ENCODE measurements around the gene DEPDC1. TPM values are rescaled to one million over a fixed set of nuclear protein-coding genes. Genes with fewer than 3 reads are reported as not detected.
A peak's percentile ranks its signal among the peaks of the same experiment; 100 is the strongest.

Gene DEPDC1
- total RNA-seq, 1 experiment from 2014 or later = 26.1 TPM

DNA sequence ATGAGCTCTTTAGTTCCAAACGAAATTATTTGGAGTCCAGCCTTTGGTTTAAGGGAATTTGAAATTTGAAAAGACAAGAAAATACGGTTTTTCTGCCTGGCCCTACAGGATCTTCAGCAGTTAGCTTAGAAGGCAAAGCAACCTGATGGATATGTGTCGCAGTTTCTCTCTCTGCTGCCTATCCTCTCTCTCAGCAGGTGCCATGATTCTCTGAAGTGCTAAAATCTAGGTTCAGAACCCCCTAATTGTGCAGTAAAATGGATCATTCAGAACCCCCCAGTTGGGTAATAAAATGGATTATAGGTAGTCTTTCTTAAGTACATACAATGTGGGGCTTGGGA lies 446 bp upstream of the DEPDC1 start:
- no peak overlapping the region for H3K18ac ChIP-seq (ENCODE audit: insufficient read length, low read depth, low read length)
- H2AK5ac ChIP-seq (ENCODE audit: insufficient read length, low read length) = no peak overlapping the region
- H2AFZ ChIP-seq (ENCODE audit: low read length) = peak overlapping the region; percentile 42
- H3K4ac ChIP-seq (ENCODE audit: low read depth, low read length) = no peak overlapping the region
- H4K20me1 ChIP-seq (ENCODE audit: control insufficient read depth, insufficient read depth, insufficient read length) = no peaks in the 10 kb centered on the region
- H2BK5ac ChIP-seq (ENCODE audit: insufficient read length, low read length) = no peak overlapping the region
- H3K9ac ChIP-seq (ENCODE audit: extremely low read depth, insufficient read length, low read length) = peak overlapping the region; percentile 58
- H3K27me3 ChIP-seq (ENCODE audit: insufficient read depth, low read length) = no peaks in the 10 kb centered on the region
- H4K8ac ChIP-seq (replicated peaks; ENCODE audit: insufficient read length, low read depth, low read length) = no peak overlapping the region
- H2BK20ac ChIP-seq (ENCODE audit: low read depth, low read length, poor library complexity, severe bottlenecking) = no peak overlapping the region
- Mint-ChIP-seq H3K4me3 (peak overlapping the region; percentile 91 to 98), H3K9me3 (peaks cover 7 to 10% of the 10 kb centered on the region in 2 experiments; a peak in 3 of 5 replicates), H3K36me3 (ENCODE audit: insufficient read depth in 1 of 3, low read depth in 3 of 3) (peaks cover 11 to 25% (median 18%) of the 10 kb centered on the region in 3 experiments), H3K27me3 (ENCODE audit: low read depth) (peaks cover 2% of the 10 kb centered on the region), H3K4me1 (peaks cover 25 to 29% of the 10 kb centered on the region in 2 experiments), H3K27ac (peak overlapping the region in 2 of 3 experiments; percentile 47 to 86; a peak in 3 of 7 replicates)
- H3K14ac ChIP-seq (ENCODE audit: insufficient read depth, low read length) = peak overlapping the region; percentile 41; the same call in 1 of the 2 replicates
- peaks cover 6% of the 10 kb centered on the region for H3K23me2 ChIP-seq (ENCODE audit: insufficient read length, low read depth, low read length, poor library complexity, severe bottlenecking)
- H3K4me1 ChIP-seq (ENCODE audit: insufficient read depth, low read length) = no peaks in the 10 kb centered on the region
- no peak overlapping the region for H4K5ac ChIP-seq (ENCODE audit: insufficient read length, low read depth, low read length)
- H3K27ac ChIP-seq (ENCODE audit: insufficient read length, low read depth, low read length) = no peak overlapping the region
- H3T11ph ChIP-seq (ENCODE audit: low read length) = no peak overlapping the region
- TF ChIP-seq CTCF (conservative IDR thresholded peaks at IDR 0.05) = no peak
- peak overlapping the region; percentile 78 for H3K4me2 ChIP-seq (ENCODE audit: insufficient read depth, insufficient read length, low read length)
- no peaks in the 10 kb centered on the region; the same call in 1 of the 2 replicates for H3K79me2 ChIP-seq (ENCODE audit: insufficient read depth, low read length)
- no peak overlapping the region for H2BK15ac ChIP-seq (ENCODE audit: low read depth, low read length)
- H3K9me3 ChIP-seq (ENCODE audit: control insufficient read depth, low read depth, low read length) = no peaks in the 10 kb centered on the region
- no peak overlapping the region for H2BK12ac ChIP-seq (ENCODE audit: insufficient read length, low read depth, low read length)
- peaks cover 2% of the 10 kb centered on the region for H3K79me1 ChIP-seq (ENCODE audit: insufficient read depth, low read depth, low read length, poor library complexity, severe bottlenecking)
- H2BK120ac ChIP-seq (ENCODE audit: low read depth, low read length, poor library complexity, severe bottlenecking) = no peak overlapping the region
- no peak for DNase-seq
- no peak overlapping the region for H3K23ac ChIP-seq (ENCODE audit: insufficient read length, low read depth, low read length)
- no CpG with 5 or more reads among the region's 3 CpGs for WGBS (ENCODE audit: extremely low coverage, insufficient read length, low lambda C conversion rate)
- H4K91ac ChIP-seq (ENCODE audit: insufficient read length, low read depth, low read length) = no peak overlapping the region
- H3K56ac ChIP-seq (ENCODE audit: insufficient read length, low read depth, low read length) = no peak overlapping the region

Measured in H9 (cell line).